Myocyte (in vitro differentiated cells): ENCODE data around the gene NAPA. TPM values are rescaled to one million over a fixed set of nuclear protein-coding genes. Genes with fewer than 3 reads are reported as not detected.
"Not testable (repeated sequence)": the region's sequence is repeated elsewhere in the genome, so short reads cannot be mapped to it uniquely, and the experiment has no call there.

Experiments
- DNase-seq: peaks from one replicate; pipeline ENCODE4 v3.0.0-alpha.2; 2012; ENCODE audit warnings: low read depth
- total RNA-seq: library from RNA; depleted of rRNA; stranded (reverse); fragments of >200 nt; gene quantifications from 2 replicates; pipeline ENCODE4 v1.2.3, GENCODE V29; 2014

The NAPA gene
- total RNA-seq, 1 donor from 2014 or later = 195 TPM

DNA sequence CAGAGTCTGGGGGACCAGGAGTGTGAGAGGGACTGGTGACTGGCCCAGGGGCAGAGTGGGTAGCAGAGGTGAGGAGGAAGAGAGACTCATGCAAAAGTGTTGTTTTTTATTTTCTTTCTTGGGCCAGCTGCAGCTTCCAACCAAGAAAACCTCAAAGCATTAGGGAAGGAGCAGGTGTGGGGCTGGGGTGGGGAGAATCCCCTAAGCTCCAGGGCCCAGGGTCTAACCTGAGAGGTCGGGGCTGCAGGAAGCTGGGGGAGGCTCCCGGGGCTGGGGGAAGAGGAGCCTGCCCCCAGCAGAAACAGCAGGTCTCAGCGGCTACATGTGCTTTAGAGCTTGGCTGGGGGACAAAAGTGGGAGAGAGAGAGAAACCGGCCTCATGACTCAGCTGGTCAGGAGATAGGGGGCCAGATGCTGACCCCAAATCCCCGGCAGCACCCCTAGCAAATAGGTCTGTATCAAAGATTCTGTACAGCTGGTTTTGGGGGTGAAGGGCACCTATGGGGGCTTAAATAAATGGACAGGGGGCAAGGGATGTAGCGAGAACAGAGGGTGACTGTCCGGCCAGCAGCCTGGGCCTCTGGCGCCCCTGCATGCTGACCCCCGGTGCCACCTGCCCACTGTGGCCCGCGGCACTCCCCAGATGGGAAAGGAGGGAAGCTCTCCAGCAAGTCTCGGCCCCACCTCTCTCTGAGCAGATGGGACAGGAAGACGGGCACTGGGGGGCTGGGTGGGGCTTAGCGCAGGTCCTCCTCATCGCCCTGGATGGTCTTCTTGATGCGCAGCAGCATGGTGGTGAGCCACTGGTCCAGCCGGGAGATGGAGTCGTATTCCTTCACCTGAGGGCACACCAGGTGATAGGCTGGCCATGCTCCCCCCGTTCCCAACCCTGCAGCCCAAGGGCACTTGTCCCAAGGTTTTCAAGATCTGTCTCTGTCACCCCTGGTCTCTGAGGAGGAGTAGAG is 27.0 kb downstream of the NAPA start:
- DNase-seq = no peak

- DNase-seq = no peak
Observed at GRCh38 chr19:47486900-47487299, 28.0 kb downstream of the NAPA start.

- DNase-seq = not testable (repeated sequence)
Observed at GRCh38 chr19:47486220-47486619, 28.6 kb downstream of the NAPA start.

- no peak for DNase-seq
Observed at GRCh38 chr19:47485210-47485609, 29.7 kb downstream of the NAPA start.

DNA sequence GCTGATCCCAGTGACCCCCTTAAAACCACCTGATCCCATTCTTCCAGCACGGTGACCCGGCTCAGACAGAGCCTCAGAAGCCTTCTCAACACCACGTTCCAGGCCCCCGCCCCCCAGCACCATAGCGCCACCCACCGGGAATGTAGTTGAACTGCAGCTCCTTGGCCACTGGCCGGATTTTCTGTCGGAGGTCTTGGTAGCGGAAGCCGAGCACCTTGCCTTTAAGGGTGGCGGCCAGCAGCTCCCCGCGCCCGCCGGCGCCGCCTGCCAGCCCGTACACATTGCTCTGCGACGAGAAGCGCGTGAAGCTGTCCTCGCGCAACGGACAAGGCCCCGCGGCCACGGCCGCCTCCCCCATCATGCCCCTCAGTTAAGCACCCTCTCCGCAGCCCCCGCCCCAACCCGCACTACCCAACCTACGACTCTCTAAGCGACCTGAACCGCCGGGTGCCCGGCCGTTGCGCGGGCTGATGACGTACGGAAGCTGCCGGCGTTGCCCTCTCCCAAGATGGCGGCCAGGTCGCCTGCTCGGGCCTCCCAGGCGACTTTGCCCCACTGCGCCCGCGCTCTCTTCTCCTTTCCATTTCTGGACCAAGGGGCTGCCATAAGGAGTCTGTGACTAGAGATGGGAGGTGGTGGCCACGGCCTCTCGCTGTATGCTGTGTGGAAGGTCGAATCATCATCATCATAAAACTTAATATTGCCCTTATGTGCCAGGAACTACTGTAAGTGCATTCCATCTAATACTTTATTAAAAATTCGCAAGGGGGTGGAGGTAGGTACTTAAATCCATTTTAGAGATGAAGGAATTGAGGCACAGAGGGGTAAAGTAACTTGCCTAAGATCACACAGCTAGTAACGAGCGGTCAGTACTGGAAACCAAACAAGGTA is 30.8 kb downstream of the NAPA start, which contains the start of gene KPTN:
TSS of gene KPTN (minus strand) at position 420 of the 891 bp plus-strand sequence. CDS start at position 361, 59 bp downstream.
- DNase-seq = peak; percentile 90

GRCh38 chr19:47483200-47483599 is 31.7 kb downstream of the NAPA start:
- no peak for DNase-seq

DNA sequence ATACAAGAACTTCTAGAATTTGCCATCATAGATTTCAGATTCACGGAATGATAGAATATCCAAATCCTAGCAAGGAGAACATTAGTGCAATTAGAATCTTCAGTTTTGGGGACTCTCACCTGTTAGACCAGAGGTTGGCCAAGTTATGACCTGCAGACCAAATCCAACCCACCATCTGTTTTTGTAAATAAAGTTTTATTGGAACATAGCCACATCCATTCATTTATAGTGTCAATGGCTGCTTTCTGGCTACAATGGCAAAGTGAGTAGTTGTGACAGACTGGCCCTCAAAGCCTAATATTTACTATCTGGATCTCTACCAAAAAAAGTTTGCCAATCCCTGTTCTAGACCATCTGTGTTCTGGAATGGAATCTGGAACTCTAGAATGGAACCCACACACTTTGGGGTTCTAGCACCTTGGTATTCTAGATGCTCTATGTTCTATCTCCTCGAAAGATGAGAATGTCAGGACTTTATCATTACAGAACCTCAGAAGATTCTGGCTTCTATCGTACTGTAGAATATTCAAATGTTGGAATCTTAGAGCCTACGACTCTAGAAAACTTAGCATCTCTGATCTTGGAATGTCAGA is 33.3 kb downstream of the NAPA start:
- DNase-seq = no peak

DNA sequence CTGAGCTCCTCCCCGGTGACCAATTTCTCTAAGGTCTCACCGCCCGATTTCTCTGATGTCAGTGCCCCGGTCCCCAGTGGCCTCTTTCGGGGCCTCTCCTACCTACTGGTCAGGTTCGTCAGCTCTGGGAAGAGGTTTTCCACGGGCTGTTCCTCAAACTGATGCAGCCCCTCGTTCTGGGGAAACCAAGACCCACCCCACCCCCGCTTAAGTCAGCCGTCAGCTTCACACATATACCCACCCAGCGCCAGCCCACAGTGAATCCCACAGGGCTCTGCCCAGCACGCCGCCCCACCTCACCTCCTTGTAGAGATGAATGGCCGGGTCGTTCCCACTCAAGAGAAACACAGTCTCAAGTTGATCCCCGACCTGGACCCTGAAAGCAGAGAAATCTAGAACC is 34.2 kb downstream of the NAPA start:
- no peak for DNase-seq

- no peak for DNase-seq
Observed at GRCh38 chr19:47479701-47480503, 35.0 kb downstream of the NAPA start.

DNA sequence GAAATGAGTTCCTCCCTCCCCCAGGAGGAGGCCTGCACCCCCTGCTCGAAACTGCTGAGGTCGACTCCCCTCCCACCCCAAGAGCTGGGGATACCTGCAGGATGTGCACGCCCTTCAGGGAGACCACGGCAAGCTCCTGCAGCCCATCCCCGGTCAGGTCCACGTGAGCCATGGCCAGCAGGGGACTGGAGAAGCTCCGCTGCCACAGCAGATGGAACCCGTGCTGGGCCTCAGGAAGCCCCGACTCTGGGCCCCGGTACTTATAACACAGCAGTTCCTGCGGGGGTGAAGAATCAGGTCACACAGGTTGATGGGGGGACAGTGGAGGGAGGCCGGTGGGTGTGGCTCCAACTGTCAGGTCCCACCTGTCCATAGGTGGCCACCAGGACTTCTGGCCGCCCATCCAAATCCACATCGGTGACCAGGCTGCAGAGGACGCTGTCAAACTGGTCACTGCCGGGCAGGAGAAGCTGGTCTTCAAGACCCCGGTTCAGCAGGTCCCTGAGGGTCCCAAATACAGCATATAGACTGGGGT is 38.4 kb downstream of the NAPA start:
- no peak for DNase-seq

DNA sequence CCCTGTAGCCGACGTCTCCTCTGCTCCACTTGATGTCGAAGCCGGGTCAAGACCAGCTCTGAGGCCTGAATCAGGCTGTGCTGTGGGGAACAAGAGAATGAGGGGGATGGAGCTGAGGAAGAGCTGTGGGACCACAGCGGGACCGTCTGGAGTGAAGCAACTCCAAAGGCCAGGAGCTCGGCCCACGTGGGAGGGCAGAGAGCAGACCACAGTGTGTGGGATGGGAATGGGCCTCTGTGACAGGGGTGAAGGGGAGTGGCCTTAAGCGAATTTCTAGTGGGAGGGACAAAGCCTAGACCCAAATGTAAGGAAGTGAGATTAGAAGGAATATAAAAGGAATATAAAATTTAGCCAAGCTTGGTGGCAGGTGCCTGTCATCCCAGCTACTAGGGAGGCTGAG is 39.4 kb downstream of the NAPA start:
- DNase-seq = no peak

- no peak for DNase-seq
Observed at GRCh38 chr19:47473336-47473735, 41.5 kb downstream of the NAPA start.

DNA sequence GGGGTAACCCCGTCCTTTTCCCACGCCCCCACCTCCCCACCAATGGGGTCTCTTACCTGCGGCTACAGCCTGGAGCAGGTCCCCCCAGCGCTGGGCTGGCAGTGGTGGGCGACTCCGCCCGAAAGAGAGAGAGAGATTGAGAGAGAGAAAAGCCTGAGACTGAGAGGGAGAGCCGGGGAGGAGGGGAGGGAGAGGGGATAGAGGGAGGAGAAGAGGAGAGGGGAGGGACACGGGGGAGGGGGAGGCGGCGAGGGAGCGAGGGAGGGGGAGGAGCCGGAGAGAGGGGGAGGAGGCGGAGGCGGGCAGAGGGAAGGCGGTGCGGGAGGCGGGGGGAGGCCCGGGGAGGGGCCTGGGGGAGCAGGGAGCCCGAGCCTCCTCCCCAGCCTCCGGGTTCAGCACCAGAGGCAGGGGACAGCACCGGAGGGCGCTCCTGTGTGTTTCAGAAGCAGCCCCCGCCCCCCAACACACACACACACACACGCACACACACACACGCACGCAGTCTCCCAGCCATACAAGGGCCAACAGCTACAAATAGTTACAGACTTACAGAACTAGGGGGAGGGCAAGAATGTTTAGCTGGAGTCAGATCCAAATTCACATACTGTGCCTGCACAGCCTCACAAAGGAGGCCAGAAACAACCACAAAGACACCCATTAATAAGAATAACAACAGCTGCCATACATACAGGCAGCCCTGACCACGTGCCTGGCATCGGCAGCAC is 43.0 kb downstream of the NAPA start, which contains the start of gene SLC8A2:
TSS of gene SLC8A2 (minus strand) at position 161 of the 725 bp plus-strand sequence. CDS start 5,490 bp downstream, outside the sequence.
- peak; percentile 62 for DNase-seq

DNA sequence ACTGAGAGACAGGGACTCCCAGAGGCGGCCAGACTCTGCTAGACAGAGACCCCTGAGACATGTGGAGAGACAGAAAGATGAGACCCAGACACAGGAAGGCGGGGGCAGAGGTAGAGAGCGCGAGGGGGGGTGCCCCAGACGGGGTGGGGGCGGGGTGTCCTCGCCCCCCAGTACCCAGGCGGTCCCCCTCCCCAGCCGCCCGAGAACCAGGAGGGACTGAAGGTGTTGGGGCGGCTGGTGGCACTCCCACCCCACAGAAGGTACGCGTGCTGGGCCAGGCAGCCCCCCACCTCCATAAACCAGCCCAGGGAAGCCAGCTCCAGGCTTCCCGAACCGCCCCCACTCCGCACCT is 43.5 kb downstream of the NAPA start:
- DNase-seq = no peak

DNA sequence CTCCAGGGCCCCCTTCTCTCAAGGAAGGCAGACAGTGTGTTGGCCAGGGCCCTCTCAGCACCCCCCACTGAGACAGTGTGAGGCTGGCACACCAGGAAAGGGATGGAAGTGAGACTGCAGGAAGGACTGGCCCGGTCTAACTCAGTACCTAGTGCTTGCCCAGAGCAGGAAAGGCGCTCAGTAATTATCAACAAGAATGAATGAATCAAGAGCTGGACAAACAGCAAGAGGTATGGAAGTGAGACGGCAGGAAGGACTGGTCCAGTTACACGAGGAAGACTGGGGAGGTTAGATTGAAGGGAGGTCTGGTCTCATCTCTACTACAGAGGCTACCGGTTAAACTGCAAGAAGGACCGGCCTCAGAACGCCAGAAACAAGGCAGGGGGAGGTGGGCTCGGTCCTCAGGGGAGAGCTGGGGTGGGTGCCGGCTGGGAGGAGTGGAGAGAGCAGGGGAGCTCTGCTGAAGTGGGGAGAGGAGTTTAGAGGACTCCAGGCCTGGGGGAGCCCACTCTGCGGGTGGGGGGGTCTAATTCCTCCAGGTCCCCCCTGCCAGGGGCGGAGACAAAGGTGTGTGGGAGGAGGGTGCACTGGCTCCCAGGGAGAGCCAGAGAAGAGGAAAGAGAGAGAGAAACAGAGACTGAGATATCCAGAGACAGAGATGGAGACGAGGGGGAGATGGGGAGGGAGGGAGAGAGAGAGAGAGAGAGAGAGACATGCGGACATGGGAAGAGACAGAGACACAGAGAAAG is 44.2 kb downstream of the NAPA start:
- no peak for DNase-seq

DNA sequence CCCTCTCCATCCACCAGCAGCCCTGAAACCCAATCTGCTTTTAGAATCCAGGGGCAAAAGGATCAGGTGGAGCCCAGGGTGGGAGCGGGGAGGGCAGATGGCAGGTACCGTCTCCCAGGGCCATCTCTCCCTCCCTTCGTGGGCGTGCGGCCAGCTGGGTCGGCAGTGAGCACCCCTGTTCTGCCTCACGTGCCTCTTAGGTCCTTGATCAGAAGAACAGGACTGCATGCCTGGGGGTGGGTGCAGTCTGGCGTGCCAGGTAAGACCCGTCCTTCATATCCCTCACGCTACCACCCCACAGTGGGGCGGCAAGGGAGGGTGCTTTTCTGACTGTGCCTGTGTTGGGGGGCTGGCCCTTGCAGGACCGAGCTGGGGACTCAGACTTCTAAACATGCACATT is 45.1 kb downstream of the NAPA start:
- no peak for DNase-seq

- no peak for DNase-seq
Observed at GRCh38 chr19:47469363-47469700, 45.5 kb downstream of the NAPA start.

DNA sequence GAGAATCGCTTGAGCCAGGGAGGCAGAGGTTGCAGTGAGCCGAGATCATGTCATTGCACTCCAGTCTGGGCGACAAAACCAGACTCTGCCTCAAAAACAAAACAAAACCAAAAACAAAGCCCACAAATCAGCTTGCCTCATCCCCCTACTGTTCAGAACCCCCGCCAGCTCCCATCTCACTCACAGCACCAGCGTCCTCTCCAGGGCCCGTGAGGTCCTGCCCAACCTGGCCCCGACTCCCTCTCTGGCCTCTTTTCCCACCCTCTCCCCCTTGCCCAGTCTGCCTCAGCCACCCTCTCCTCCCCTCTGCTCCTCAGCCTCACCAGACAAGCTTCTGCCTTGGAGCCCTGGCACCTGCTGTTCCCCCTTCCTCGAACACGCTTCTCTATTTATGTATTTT is 46.9 kb downstream of the NAPA start:
- no peak for DNase-seq

DNA sequence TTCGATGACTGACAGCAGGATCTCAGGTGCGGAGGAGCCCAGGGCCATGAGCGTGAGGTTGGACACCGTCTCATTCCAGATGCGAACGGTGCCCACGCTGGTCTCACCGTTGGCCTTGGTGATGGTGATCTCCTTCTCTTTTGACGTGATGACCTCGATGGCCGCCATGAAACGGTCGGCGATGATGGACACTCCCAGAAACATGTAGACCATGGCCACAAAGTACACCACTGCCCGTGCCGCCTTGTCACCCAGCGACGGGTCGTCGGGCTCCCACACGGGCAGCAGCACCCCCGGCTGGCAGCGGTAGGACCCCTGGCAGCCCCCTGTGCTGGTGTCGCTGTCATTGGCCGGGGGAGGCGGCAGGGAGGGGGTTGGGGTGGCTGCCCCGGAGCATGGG is 48.9 kb downstream of the NAPA start:
- no peak for DNase-seq
